Gastroesophageal sphincter (tissue), 3 donors: Measurements from ENCODE around the gene COG5.

Experiments used
- POLR2AphosphoS5 ChIP-seq: sonication (generic); formaldehyde crosslinking; IDR thresholded peaks from one replicate; pipeline ENCODE4 v1.6.1; 2017; ENCODE audit warnings: antibody characterized with exemption
- TF ChIP-seq, protein P1 (sequence below), 4 experiments: fragments of 200-600 bp in 2 of 4; fragments of 450-650 bp in 2 of 4; sonication (generic) in 1 of 4; IDR thresholded peaks; one replicate each; pipeline ENCODE4 v1.5.1; 2017 to 2019; ENCODE audit warnings: antibody characterized with exemption in 4 of 4, mild to moderate bottlenecking in 2 of 4, moderate library complexity in 2 of 4

DNA sequence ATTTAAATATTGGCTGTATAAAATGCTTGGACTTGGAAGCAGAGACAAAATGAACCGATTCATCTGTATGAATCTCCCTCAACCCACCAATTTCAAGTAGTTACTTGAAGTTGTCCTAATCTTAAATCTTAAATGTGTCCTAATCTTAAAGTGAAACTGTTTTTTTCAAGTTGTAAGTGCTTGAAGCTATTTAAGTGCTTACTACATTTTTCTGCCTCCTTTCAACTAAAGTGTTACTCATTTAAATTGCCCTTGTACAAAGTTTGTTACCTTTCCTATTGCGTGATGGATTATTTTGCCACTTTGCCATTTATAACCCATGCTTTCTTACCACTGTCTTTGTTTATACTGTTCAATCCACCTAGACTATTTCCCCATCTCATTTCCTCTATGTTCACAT, 19.2 kb upstream of the COG5 start:
- TF ChIP-seq, protein P1, sequence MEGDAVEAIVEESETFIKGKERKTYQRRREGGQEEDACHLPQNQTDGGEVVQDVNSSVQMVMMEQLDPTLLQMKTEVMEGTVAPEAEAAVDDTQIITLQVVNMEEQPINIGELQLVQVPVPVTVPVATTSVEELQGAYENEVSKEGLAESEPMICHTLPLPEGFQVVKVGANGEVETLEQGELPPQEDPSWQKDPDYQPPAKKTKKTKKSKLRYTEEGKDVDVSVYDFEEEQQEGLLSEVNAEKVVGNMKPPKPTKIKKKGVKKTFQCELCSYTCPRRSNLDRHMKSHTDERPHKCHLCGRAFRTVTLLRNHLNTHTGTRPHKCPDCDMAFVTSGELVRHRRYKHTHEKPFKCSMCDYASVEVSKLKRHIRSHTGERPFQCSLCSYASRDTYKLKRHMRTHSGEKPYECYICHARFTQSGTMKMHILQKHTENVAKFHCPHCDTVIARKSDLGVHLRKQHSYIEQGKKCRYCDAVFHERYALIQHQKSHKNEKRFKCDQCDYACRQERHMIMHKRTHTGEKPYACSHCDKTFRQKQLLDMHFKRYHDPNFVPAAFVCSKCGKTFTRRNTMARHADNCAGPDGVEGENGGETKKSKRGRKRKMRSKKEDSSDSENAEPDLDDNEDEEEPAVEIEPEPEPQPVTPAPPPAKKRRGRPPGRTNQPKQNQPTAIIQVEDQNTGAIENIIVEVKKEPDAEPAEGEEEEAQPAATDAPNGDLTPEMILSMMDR (IDR thresholded peaks at IDR 0.05), result no peak
- TF ChIP-seq POLR2AphosphoS5, result no peak
